A204.1 (cell line): ENCODE results near the gene PIM2.

Experiments used
- FAIRE-seq: peaks from 2 replicates; lab custom pipeline; 2012; peaks lifted over from hg19 to GRCh38; lab: Jason Lieb, UNC

Gene PIM2

DNA sequence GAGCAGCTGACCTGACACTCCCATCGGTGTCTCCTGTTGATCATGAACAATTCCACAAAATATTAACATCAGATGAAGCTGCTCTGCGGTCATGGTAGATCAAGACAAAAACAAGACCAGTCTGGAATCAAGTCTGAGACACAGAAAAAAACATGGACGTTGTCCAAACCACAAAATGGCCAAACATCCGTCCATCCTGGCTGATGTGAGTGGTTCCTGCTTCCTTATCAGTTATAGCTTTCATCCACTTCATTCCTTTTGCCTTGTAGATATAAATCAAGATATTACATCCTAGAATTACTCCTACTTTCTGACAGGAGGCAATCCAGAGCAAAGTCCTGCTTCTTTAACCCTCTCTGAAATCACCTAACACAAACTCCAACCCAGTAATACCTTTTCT lies 54.6 kb downstream of the PIM2 start:
- FAIRE-seq, result no peak
